Muscle of leg (tissue), 11 donors: ENCODE measurements around the gene LARGE1. TPM values are rescaled to one million over a fixed set of nuclear protein-coding genes. Genes with fewer than 3 reads are reported as not detected.

ENCODE experiments used
- DNase-seq: peaks from one replicate; pipeline ENCODE4 v3.0.0; 2013
- H3K27ac ChIP-seq: one replicate; pipeline ENCODE4 v1.5.1; 2013; ENCODE audit warnings: mild to moderate bottlenecking, low read length, control low read depth
- H3K27me3 ChIP-seq: one replicate; pipeline ENCODE4 v1.6.1; 2013; ENCODE audit warnings: low read length; ENCODE audit not compliant: control insufficient read depth, insufficient read depth
- H3K36me3 ChIP-seq: one replicate; pipeline ENCODE4 v1.6.1; 2013; ENCODE audit warnings: low read length; ENCODE audit not compliant: control insufficient read depth, insufficient read depth
- H3K4me1 ChIP-seq: one replicate; pipeline ENCODE4 v1.6.1; 2013; ENCODE audit warnings: low read length; ENCODE audit not compliant: control insufficient read depth, insufficient read depth
- H3K4me3 ChIP-seq: one replicate; pipeline ENCODE4 v1.5.1; 2013; ENCODE audit warnings: low read length, control low read depth
- H3K9me3 ChIP-seq: replicated peaks from 2 replicates; pipeline ENCODE4 v1.6.1; 2013; ENCODE audit warnings: low read depth, low read length; ENCODE audit not compliant: control insufficient read depth
- WGBS: methylation state at CpG from one replicate; pipeline ENCODE4 v1.1.5; 2013; ENCODE audit warnings: missing lambda C conversion rate; ENCODE audit not compliant: insufficient coverage; 5-methylcytosine and 5-hydroxymethylcytosine counted together
- polyA plus RNA-seq, 8 donors: library from polyadenylated mRNA; unstranded; fragments of 120-200 nt; gene quantifications; one replicate each; pipeline versions ENCODE4 v1.2.1 to v1.2.3, GENCODE V29; 2013; ENCODE audit warnings: inconsistent platforms in 1 of 8, low replicate concordance in 1 of 8; ENCODE audit not compliant: insufficient read length in 8 of 8, insufficient read depth in 1 of 8
- total RNA-seq: library from RNA; stranded (reverse); fragments of 120-200 nt; gene quantifications from one replicate; pipeline ENCODE4 v1.2.4, GENCODE V29; 2013

LARGE1 gene
- total and polyA plus RNA-seq, 9 donors = 7.7 to 14.6 (median 10.4) TPM

DNA sequence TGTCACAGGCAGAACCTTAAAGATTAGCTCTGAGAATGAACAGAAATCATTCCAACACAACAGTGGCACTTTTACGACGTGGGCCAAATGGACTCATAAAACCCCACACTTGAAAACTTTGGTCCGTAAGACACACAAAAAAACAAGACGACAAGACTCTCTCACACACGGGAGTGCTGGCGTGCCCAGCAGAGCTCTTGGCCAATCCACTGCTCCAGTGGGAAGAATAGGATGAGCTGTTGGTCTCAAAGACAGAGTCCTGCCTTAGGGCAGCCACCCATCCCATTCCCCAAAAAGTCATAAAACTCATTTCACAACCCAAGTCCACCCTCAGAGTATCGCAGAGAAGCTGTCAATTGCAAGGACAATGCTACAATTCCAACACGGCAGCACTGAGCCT lies 18.2 kb downstream of the LARGE1 start:
- H3K27me3 ChIP-seq = no peaks in the 10 kb centered on the region
- no peak overlapping the region for H3K27ac ChIP-seq
- no peaks in the 10 kb centered on the region for H3K36me3 ChIP-seq
- H3K4me1 ChIP-seq = no peaks in the 10 kb centered on the region
- no peak overlapping the region for H3K4me3 ChIP-seq
- H3K9me3 ChIP-seq = no peaks in the 10 kb centered on the region
- WGBS = 31% methylated on average over 2 of the region's 8 CpGs
- DNase-seq = no peak

DNA sequence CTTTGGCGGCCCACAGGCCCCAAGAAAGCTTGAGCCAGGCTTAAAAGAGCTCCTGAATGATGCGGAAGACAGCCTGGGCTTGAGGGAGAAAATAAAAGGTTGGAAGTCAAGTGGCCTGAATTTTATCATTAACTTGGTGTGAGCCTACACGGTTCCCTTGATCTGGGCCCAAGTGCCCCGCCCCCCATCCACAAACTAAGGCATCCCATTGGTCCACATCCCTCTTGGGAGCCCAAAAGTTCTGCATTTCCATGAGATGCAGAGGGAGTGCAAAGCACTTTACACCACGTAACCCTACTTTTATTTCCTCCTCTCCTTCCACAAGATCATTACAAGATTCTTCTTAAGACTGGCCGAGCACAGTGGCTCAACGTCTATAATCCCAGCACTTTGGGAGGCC lies 22.2 kb downstream of the LARGE1 start:
- Histone ChIP-seq H3K9me3 (no peaks in the 10 kb centered on the region), H3K4me1 (no peaks in the 10 kb centered on the region), H3K36me3 (no peaks in the 10 kb centered on the region), H3K4me3 (no peak overlapping the region), H3K27ac (no peak overlapping the region), H3K27me3 (no peaks in the 10 kb centered on the region)
- WGBS = 49% methylated on average over 5 of the region's 7 CpGs
- DNase-seq = no peak

DNA sequence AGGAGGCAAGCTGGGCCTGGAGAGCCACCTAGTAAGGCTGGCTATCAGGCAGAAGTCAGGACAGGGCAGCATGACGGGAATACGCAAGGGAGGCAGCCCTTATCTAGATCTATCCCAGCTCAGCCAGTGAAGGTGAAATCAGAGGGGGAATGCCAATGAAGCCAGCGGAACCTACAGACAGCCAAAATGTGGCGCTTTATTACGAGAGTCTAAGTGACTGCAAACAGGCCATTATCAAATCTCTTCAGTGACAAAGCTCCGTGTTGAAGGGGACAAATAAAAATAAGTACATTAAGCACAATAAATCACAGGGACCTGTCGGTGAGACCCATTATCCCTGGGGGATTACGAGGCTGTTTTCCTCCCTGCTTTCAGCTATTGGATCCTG lies 22.8 kb downstream of the LARGE1 start:
- no peaks in the 10 kb centered on the region for H3K27me3 ChIP-seq
- no peaks in the 10 kb centered on the region for H3K9me3 ChIP-seq
- no peaks in the 10 kb centered on the region for H3K4me1 ChIP-seq
- H3K27ac ChIP-seq = no peak overlapping the region
- no peaks in the 10 kb centered on the region for H3K36me3 ChIP-seq
- whole genome bisulfite sequencing = no CpG with 5 or more reads among the region's 8 CpGs
- no peak for DNase-seq
- H3K4me3 ChIP-seq = no peak overlapping the region

DNA sequence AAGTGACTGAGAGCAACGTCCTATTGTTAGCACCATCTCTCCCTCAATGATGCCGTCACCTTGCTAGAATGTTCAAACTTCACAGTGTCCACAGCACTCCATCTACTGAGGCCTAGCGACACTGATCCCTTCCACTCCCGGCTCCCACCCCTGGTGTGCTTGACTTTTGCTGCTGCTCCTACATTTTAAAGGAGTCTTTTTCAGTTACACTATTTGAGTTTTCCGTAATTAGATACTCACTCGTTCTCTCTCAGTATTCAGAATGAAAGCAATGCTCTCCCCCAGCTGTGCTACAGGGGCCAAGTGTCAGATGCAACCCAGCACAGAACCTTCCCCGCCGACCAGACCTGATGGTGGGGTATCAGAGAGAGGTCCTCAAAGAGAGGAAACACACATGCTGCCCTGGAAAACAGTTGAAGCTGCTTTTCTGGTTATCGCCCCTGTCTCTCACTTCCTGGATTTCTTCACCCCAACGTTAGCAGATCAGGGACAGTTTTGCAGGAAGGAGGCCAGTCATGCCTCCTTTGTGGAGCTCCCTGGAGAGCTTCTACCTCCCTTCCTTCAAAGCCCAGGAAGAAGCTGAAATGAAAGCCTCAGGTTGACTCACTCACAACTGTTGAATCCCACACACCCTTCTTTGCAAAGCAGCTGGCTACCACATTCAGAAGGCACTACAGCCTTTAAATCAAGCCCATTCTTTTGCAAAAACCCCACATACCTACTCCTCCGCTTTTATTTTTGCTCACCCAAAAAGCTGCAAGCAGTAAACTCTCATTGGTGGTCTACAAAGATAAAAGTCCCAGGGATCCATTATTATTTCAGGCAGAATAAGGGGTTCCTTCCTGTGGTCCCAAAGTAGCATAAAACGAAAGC lies 23.5 kb downstream of the LARGE1 start:
- no peak for DNase-seq
- H3K4me1 ChIP-seq = no peaks in the 10 kb centered on the region
- H3K27me3 ChIP-seq = no peaks in the 10 kb centered on the region
- 73% methylated on average over 9 of the region's 12 CpGs for WGBS
- no peaks in the 10 kb centered on the region for H3K36me3 ChIP-seq
- H3K4me3 ChIP-seq = no peak overlapping the region
- no peaks in the 10 kb centered on the region for H3K9me3 ChIP-seq
- H3K27ac ChIP-seq = no peak overlapping the region

DNA sequence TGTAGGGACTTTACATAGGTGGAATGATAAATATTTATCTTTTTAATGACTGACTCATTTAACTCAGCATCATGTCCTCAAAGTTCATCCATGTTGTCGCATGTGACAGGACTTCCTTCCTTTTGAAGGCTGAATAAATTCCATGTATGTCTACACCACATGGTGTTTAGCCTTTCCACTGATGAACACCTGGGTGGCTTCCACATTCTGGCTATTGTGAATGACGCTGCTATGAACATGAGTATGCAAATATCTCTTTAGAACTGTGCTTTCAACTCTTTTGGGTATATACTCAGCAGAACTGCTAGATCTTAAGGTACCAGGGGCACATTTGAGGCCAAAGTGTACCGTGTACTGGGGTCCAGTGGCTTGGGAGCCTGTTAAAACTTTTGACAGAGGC lies 24.1 kb downstream of the LARGE1 start:
- WGBS = 82% methylated on average over 1 of the region's 3 CpGs
- no peaks in the 10 kb centered on the region for H3K4me1 ChIP-seq

DNA sequence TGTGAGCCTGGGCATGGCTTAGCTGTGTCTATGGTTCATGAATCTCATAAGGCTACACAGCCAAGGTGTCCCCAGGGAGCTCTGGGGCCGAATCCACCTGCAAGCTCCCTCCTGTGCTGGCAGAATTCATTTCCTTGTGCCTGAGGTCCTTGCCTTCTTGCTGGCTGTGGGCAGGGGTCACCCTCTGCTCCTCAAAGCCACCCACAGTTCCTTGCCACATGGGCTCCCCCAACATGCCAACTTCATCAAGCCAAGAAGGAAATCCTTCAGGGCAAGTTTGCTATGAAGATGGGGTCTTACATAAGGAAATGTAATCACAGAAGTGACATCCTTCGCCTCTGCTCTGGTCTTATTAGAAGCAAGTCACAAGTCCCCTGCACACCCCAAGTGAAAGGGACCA lies 24.8 kb downstream of the LARGE1 start:
- H3K27ac ChIP-seq = no peak overlapping the region
- H3K4me1 ChIP-seq = no peaks in the 10 kb centered on the region
- no peak overlapping the region for H3K4me3 ChIP-seq
- WGBS = 91% methylated on average over 2 of the region's 2 CpGs
- no peaks in the 10 kb centered on the region for H3K9me3 ChIP-seq
- no peaks in the 10 kb centered on the region for H3K27me3 ChIP-seq
- H3K36me3 ChIP-seq = no peaks in the 10 kb centered on the region
- DNase-seq = no peak

More for the DNA sequence above, 24.1 kb downstream of the LARGE1 start:
- no peaks in the 10 kb centered on the region for H3K36me3 ChIP-seq
- H3K9me3 ChIP-seq = no peaks in the 10 kb centered on the region
- H3K4me3 ChIP-seq = no peak overlapping the region
- H3K27ac ChIP-seq = no peak overlapping the region
- no peak for DNase-seq
- no peaks in the 10 kb centered on the region for H3K27me3 ChIP-seq

DNA sequence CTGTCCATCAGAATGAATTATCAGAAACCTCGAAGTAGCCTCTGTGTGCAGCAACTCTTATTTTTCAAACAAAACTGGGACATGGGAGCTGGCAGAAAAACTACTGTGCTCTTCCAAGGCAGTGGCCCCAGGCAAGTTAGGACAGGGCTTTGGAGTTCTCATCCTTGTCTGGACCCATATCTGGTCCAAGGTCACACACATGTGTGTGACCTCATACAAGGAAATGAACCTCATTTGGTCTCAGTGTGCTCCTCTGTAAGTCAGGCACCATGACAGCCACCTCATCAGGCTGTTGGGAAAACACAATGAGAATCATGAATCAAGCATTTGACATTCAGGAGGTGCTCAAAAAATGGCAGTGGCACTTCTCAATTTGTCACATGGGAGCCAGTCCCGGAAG lies 25.8 kb downstream of the LARGE1 start:
- 83% methylated on average over 1 of the region's 2 CpGs for WGBS

DNA sequence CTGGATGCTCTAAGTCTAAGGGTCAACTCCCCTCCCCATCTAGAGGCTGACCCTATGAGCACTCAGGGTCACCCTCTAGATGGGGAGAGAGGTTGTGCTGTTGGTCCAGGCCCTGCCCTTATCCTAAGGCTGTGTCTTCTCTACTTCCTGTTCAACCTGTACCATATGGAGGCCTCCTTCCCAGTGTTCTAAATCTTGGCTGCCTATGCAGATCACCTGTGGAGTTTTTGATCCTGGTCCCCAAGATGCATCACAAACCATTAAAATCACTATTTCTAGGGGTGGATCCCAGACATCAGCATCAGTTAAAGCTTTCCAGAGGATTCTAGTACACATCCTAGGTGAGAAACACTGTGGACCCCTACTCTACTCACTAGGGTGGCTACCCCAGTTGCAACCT lies 26.2 kb downstream of the LARGE1 start:
- no peak overlapping the region for H3K27ac ChIP-seq
- peaks cover 6% of the 10 kb centered on the region for H3K4me1 ChIP-seq

More for the DNA sequence above, 25.8 kb downstream of the LARGE1 start:
- H3K4me1 ChIP-seq = peaks cover 4% of the 10 kb centered on the region
- no peak overlapping the region for H3K4me3 ChIP-seq
- H3K9me3 ChIP-seq = no peaks in the 10 kb centered on the region
- no peaks in the 10 kb centered on the region for H3K27me3 ChIP-seq
- no peaks in the 10 kb centered on the region for H3K36me3 ChIP-seq
- H3K27ac ChIP-seq = no peak overlapping the region
- no peak for DNase-seq

DNA sequence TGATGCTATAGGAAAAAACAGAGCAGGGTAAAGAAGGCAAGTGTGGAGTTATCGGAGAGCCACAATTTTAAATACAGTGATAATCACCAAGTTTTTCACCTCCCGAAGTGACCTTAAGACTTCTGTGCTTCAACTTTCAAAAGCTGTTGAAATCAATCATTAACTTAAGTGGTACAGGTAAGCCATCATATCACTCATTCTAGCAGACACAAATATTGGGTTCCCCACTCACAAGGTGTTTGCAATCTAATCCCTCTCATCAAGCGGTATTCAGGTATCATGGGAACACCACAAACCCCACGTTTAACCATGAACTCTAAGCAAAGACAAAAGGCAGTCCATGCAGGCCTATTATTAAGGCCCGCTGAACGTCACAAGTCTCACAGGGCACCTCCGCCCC lies 26.8 kb downstream of the LARGE1 start:
- H3K9me3 ChIP-seq = no peaks in the 10 kb centered on the region
- WGBS = 78% methylated on average over 3 of the region's 7 CpGs
- H3K36me3 ChIP-seq = no peaks in the 10 kb centered on the region
- no peaks in the 10 kb centered on the region for H3K27me3 ChIP-seq
- DNase-seq = no peak
- peaks cover 6% of the 10 kb centered on the region for H3K4me1 ChIP-seq
- no peak overlapping the region for H3K27ac ChIP-seq
- no peak overlapping the region for H3K4me3 ChIP-seq

More for the DNA sequence above, 26.2 kb downstream of the LARGE1 start:
- Histone ChIP-seq H3K9me3 (no peaks in the 10 kb centered on the region), H3K36me3 (no peaks in the 10 kb centered on the region), H3K4me3 (no peak overlapping the region), H3K27me3 (no peaks in the 10 kb centered on the region)
- DNase-seq = no peak

DNA sequence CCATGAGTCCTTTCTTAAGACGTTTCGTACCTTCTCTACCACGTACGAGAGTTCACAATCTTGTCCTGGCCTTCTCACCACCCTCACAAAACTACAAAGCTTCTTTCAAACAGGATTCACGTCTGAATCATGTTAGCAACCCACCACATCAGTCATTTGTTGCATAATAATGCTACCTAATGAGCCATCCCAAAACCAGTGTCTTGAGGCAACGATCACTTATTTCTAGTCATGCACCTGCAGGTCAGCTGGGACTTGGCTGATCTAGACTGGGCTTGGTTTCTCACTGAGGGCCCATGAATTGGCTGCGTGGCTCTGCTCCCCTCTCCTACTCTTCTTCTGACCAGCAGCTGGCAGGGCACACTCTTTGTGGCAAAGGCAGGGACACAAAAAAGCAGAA lies 28.3 kb downstream of the LARGE1 start:
- WGBS = 90% methylated on average over 7 of the region's 7 CpGs
- no peak overlapping the region for H3K4me3 ChIP-seq
- H3K4me1 ChIP-seq = peaks cover 6% of the 10 kb centered on the region
- H3K9me3 ChIP-seq = no peaks in the 10 kb centered on the region
- no peaks in the 10 kb centered on the region for H3K27me3 ChIP-seq
- H3K27ac ChIP-seq = no peak overlapping the region
- DNase-seq = no peak
- H3K36me3 ChIP-seq = no peaks in the 10 kb centered on the region

DNA sequence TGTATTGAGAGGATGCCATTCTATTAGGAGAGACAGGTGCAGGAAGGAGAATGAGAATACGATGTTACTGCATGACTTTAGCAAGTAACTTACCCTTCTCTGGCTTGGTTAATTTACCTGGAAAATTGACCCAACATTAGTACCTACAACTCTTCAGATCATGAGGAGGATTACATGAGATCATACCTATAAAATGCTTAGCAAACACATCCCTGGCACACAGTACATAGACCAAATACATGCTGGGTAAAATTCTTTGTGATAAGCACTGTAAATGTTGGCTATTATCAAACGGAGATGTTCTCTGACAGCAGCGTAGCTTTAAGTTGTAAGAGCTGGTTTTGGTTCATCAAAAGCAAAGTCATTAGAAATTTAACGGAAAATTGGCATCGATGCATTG lies 28.8 kb downstream of the LARGE1 start:
- no peak overlapping the region for H3K27ac ChIP-seq
- H3K9me3 ChIP-seq = no peaks in the 10 kb centered on the region
- WGBS = no CpG with 5 or more reads among the region's 5 CpGs
- H3K27me3 ChIP-seq = no peaks in the 10 kb centered on the region
- H3K36me3 ChIP-seq = no peaks in the 10 kb centered on the region
- no peak for DNase-seq
- H3K4me3 ChIP-seq = no peak overlapping the region
- peaks cover 6% of the 10 kb centered on the region for H3K4me1 ChIP-seq
